K562 (cell line): ENCODE results near the gene CDK4. TPM values are rescaled to one million over a fixed set of nuclear protein-coding genes. Genes with fewer than 3 reads are reported as not detected.

Experiments used
- ID3 ChIP-seq, 2 experiments: fragments of 250-450 bp in 1 of 2; fragments of 450-650 bp in 1 of 2; sonication (Bioruptor Pico) in 1 of 2; IDR thresholded peaks; 2 replicates each; pipeline versions ENCODE4 v1.6.1 to v1.8.0; 2016 to 2021; ENCODE audit warnings: mild to moderate bottlenecking in 2 of 2, moderate library complexity in 2 of 2, missing compliant biosample characterization in 1 of 2, missing genetic modification characterization in 1 of 2
- MAZ ChIP-seq, 2 experiments: fragments of 450-650 bp in 1 of 2; sonication (generic) in 1 of 2; formaldehyde crosslinking; IDR thresholded peaks in 1 of 2; conservative IDR thresholded peaks in 1 of 2; 2 replicates each; pipeline versions ENCODE4 v1.4.0 to v1.5.0; 2020; ENCODE audit warnings: mild to moderate bottlenecking in 1 of 2, missing genetic modification reagents in 1 of 2
- SFPQ ChIP-seq: fragments of 200-400 bp; formaldehyde crosslinking; IDR thresholded peaks from 2 replicates; pipeline ENCODE4 v1.6.1; 2017; ENCODE audit warnings: mild to moderate bottlenecking, low read depth, low read length, moderate library complexity
- SLC30A9 ChIP-seq: fragments of 250-450 bp; sonication (Bioruptor Pico); IDR thresholded peaks from 2 replicates; pipeline ENCODE4 v1.8.0; 2022; ENCODE audit warnings: mild to moderate bottlenecking, moderate library complexity
- STAT5A ChIP-seq: IDR thresholded peaks from 2 replicates; pipeline ENCODE4 v1.6.1; 2012; ENCODE audit warnings: low read length, inconsistent platforms, borderline replicate concordance
- ZBTB1 ChIP-seq: sonication (generic); formaldehyde crosslinking; IDR thresholded peaks from 2 replicates; pipeline ENCODE4 v1.8.1; 2023; ENCODE audit warnings: missing genetic modification reagents, low read depth, mild to moderate bottlenecking, borderline replicate concordance
- polyA plus RNA-seq, 8 experiments: library from polyadenylated mRNA; depleted of rRNA in 4 of 8; stranded (reverse) in 5 of 8; unstranded in 3 of 8; fragments of >200 nt; fragmentation: Nextera tagmentation in 2 of 8; fragmentation: Illumina TruSeq in 1 of 8; extraction: Ambion mirVana in 2 of 8; extraction: Trizol in 1 of 8; gene quantifications; 2 replicates each; pipeline versions ENCODE4 v1.2.1 to v1.2.3, GENCODE V29; 2011 to 2014; ENCODE audit warnings: inconsistent platforms in 1 of 8, missing spikeins in 1 of 8
- total RNA-seq, 7 experiments: library from RNA; depleted of rRNA in 6 of 7; stranded (reverse); fragments of >200 nt in 6 of 7; fragmentation: Illumina TruSeq in 2 of 7; extraction: Trizol in 2 of 7; gene quantifications; 2 replicates each; pipeline versions ENCODE4 v1.2.1 to v1.2.3, GENCODE V29; 2011 to 2021; ENCODE audit warnings: low replicate concordance in 1 of 7
- TF ChIP-seq, protein P1 (sequence below): fragments of 250-450 bp; sonication (Bioruptor Pico); IDR thresholded peaks from 2 replicates; pipeline ENCODE4 v1.9.0; 2021; ENCODE audit warnings: mild to moderate bottlenecking

Gene CDK4
- total and polyA plus RNA-seq, 9 of the 15 experiments (the other 6 are each of a cell fraction or from before 2014, with no cell fraction given), result 37.8 to 436 (median 238) TPM

GRCh38 chr12:57745485-57745881 is 6.6 kb downstream of the CDK4 start (continued):
- TF ChIP-seq MAZ (CRISPR knock-in tag; conservative IDR thresholded peaks at IDR 0.05 in 1 of 2, IDR thresholded peaks at IDR 0.05 in 1 of 2) (peak in 1 of 2 experiments; percentile 42; a peak in 2 of 4 replicates), ZBTB1 (CRISPR knock-in tag) (no peak), SFPQ (no peak), SLC30A9 (CRISPR knock-in tag) (no peak), STAT5A (no peak), ID3 (CRISPR knock-in tag; IDR thresholded peaks at IDR 0.05) (no peak), ID3 (tag; IDR thresholded peaks at IDR 0.05) (no peak)
- TF ChIP-seq, protein P1, sequence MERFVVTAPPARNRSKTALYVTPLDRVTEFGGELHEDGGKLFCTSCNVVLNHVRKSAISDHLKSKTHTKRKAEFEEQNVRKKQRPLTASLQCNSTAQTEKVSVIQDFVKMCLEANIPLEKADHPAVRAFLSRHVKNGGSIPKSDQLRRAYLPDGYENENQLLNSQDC (CRISPR knock-in tag), result no peak
